Coronary artery (tissue), 2 donors: Measurements from ENCODE around the gene DELE1.
A peak's percentile ranks its signal among the peaks of the same experiment; 100 is the strongest.

ENCODE experiments used
- DNase-seq: peaks from one replicate; pipeline ENCODE4 v3.0.0-alpha.2; 2017; ENCODE audit warnings: low spot score
- H3K27ac ChIP-seq, 2 donors: fragments of 200-600 bp; sonication (generic); one replicate each; pipeline ENCODE4 v1.5.1; 2016 to 2019
- H3K4me3 ChIP-seq: fragments of 200-600 bp; sonication (generic); 2 replicates; pipeline ENCODE4 v1.5.1; 2016; ENCODE audit warnings: mild to moderate bottlenecking, moderate library complexity
- CTCF ChIP-seq: fragments of 200-600 bp; sonication (generic); IDR thresholded peaks from one replicate; pipeline ENCODE4 v1.5.1; 2019; ENCODE audit warnings: antibody characterized with exemption

DELE1 gene

DNA sequence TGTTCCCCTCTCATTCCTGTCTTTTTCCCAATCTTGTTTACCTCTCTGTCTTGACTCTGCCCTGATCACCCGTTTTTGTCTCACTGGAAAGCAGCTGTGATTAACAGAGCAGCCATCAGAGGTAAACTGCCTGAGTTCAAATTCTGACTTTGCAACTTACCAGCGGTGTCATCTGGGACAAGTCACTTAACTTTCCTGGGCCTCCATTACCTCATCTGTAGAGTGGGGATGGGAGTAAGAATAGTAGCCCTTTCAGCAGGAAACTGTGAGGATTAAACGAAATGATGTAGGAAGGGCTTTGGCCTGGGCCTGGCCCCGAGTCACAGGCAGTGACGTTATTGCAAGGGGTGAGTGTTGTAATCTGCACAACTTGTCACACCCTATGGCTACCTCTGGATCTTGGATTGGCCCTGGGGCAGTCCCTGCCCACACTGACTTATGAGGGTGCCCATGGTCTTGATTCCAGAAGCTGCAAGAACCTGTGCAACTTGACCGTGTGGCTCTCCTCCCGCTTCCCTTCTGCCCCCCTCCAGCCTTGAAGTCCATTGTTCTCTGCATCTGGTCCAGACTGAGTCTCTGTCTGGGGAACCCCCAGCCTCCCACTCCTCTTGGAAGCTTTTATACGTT lies 35.0 kb downstream of the DELE1 start:
- DNase-seq: no peak
- no peak for TF ChIP-seq CTCF
- Histone ChIP-seq H3K4me3 (peak overlapping the region; percentile 32), H3K27ac (peak overlapping the region in 1 of 2 donors; percentile 72)

GRCh38 chr5:141960018-141960417 lies 36.3 kb downstream of the DELE1 start:
- H3K27ac ChIP-seq: peak overlapping the region in 1 of 2 donors; percentile 10
- no peak overlapping the region for H3K4me3 ChIP-seq
- DNase-seq: no peak

DNA sequence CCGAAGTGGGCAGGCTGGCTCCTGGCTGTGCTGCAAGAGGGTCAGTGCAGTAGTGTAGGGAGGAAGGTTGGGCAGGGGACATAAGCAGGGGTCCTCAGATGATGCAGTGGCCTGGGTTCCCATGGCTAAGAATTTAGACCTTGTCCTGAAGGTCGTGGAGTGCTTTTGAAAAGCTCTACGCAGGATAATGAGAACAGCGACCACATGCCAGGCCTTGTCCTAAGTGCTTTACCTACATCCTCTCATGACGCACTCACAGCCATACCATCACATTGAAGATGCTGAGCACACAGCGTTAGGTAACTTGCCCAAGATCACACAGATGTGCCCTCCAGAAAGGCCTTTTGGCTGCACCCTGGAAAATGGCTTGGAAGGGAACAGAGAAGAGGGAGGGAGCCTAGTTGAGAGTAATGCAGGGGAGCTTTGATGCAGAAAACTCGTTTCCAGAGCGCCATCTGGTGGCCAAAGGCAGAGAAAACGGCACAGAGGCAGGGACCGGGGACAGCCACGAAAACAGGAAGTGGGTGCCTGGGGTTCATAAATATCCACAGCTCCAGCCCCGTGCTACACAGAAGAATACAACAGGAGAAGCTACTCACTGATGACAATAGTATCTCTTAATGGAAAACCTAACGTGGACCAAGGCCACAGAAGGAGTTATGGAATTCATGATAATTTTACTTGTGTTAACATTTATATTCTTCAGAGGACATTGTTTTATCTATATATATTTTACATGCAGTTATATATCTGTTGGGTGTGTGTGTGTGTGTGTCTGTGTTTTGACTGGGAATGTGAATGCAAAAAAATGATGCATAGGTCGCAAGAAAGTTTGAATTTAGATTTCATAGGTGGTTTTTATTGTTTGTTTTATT lies 37.0 kb downstream of the DELE1 start:
- Histone ChIP-seq H3K27ac (peak overlapping the region in 1 of 2 donors; percentile 42), H3K4me3 (no peak overlapping the region)
- TF ChIP-seq CTCF: peak; percentile 55
- peak; percentile 87 for DNase-seq

More at GRCh38 chr5:141960018-141960417, 36.3 kb downstream of the DELE1 start:
- no peak for TF ChIP-seq CTCF

- no peak for DNase-seq
- Histone ChIP-seq H3K27ac (no peak overlapping the region), H3K4me3 (no peak overlapping the region)
- TF ChIP-seq CTCF: no peak
Measured at GRCh38 chr5:141961466-141961865, 37.8 kb downstream of the DELE1 start.

DNA sequence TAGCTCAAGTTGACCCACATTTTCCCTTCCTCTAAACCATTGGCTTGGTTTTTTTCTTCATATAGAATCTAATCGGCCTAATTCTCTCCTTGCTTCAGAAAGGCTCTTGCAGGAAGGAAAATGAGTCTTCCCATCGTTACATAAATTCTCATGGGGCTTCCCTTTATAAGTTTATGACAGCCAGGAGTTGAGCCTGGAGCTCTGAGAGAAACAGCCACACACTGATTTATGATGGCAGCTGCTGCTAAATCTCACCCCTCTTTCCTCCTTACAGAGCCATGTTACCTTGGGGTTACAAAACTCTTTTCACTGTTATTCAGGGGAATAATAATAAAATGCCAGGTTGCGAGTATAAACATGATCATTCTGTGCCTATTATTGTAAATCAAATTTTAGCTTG lies 40.0 kb downstream of the DELE1 start:
- Histone ChIP-seq H3K27ac (no peak overlapping the region), H3K4me3 (no peak overlapping the region)
- DNase-seq: no peak
- TF ChIP-seq CTCF: no peak

GRCh38 chr5:141965071-141965470 lies 41.4 kb downstream of the DELE1 start:
- no peak overlapping the region for H3K4me3 ChIP-seq
- H3K27ac ChIP-seq: no peak overlapping the region
- no peak for DNase-seq
- TF ChIP-seq CTCF: no peak
